GM03348 (cell line): ENCODE measurements around the gene RALGPS1.

Source experiments
- DNase-seq: peaks from one replicate; pipeline ENCODE4 v3.0.0; 2012; ENCODE audit warnings: low spot score

The RALGPS1 gene

GRCh38 chr9:127263237-127263636 lies 348.7 kb downstream of the RALGPS1 start:
- no peak for DNase-seq

GRCh38 chr9:127263664-127264063 lies 349.1 kb downstream of the RALGPS1 start:
- DNase-seq = no peak

GRCh38 chr9:127264462-127265219 lies 350.1 kb downstream of the RALGPS1 start, which contains the start of gene GARNL3:
Gene GARNL3 (plus strand): TSS chr9:127264774. CDS start chr9:127264878, 104 bp downstream.
- no peak for DNase-seq

- DNase-seq = no peak
These were observed 353.4 kb downstream of the RALGPS1 start for GRCh38 chr9:127267793-127268525.

GRCh38 chr9:127269449-127269848 lies 354.9 kb downstream of the RALGPS1 start:
- no peak for DNase-seq
